Astrocyte (in vitro differentiated cells and primary cell): ENCODE data around the gene PEX26. TPM values are rescaled to one million over a fixed set of nuclear protein-coding genes. Genes with fewer than 3 reads are reported as not detected.
A peak's percentile ranks its signal among the peaks of the same experiment; 100 is the strongest.

ENCODE experiments used
- DNase-seq: peaks from one replicate; pipeline ENCODE4 v3.0.0-alpha.2; 2010; ENCODE audit warnings: low read depth
- FAIRE-seq: peaks from 2 replicates; lab custom pipeline; 2011; peaks lifted over from hg19 to GRCh38; lab: Jason Lieb, UNC
- H2AFZ ChIP-seq: 2 replicates; pipeline ENCODE4 v1.6.0; 2012; ENCODE audit warnings: low read depth, low read length, inconsistent platforms
- H3K27ac ChIP-seq: 2 replicates; pipeline ENCODE4 v1.5.1; 2011; ENCODE audit warnings: low read depth, low read length, inconsistent platforms
- H3K27me3 ChIP-seq: 2 replicates; pipeline ENCODE4 v1.6.0; 2011; ENCODE audit warnings: low read length, inconsistent platforms; ENCODE audit not compliant: insufficient read depth
- H3K36me3 ChIP-seq: 2 replicates; pipeline ENCODE4 v1.5.1; 2011; ENCODE audit warnings: low read length, inconsistent platforms; ENCODE audit not compliant: insufficient read depth
- H3K4me1 ChIP-seq: 2 replicates; pipeline ENCODE4 v1.5.1; 2011; ENCODE audit warnings: low read length, inconsistent platforms; ENCODE audit not compliant: insufficient read depth
- H3K4me2 ChIP-seq: 2 replicates; pipeline ENCODE4 v1.6.0; 2012; ENCODE audit warnings: low read length, inconsistent platforms
- H3K4me3 ChIP-seq: 2 replicates; pipeline ENCODE4 v1.5.1; 2011; ENCODE audit warnings: low read depth, mild to moderate bottlenecking, low read length, inconsistent platforms; ENCODE audit not compliant: insufficient read depth
- H3K79me2 ChIP-seq: 2 replicates; pipeline ENCODE4 v1.6.0; 2012; ENCODE audit warnings: mild to moderate bottlenecking, low read length, inconsistent platforms; ENCODE audit not compliant: insufficient read depth
- H3K9ac ChIP-seq: 2 replicates; pipeline ENCODE4 v1.6.0; 2012; ENCODE audit warnings: mild to moderate bottlenecking, low read length, inconsistent platforms
- H3K9me3 ChIP-seq: 2 replicates; pipeline ENCODE4 v1.5.1; 2012; ENCODE audit warnings: low read depth, mild to moderate bottlenecking, low read length, inconsistent platforms; ENCODE audit not compliant: insufficient read depth
- H4K20me1 ChIP-seq: 2 replicates; pipeline ENCODE4 v1.6.0; 2012; ENCODE audit warnings: low read length, inconsistent platforms; ENCODE audit not compliant: insufficient read depth
- H3K27ac Mint-ChIP-seq: one replicate; pipeline ENCODE4 v1.8.0; 2021; ENCODE audit warnings: mild to moderate bottlenecking, mixed read lengths; ENCODE audit not compliant: unreplicated experiment
- H3K27me3 Mint-ChIP-seq: one replicate; pipeline ENCODE4 v1.8.0; 2021; ENCODE audit warnings: low read depth, mixed read lengths; ENCODE audit not compliant: unreplicated experiment
- H3K36me3 Mint-ChIP-seq: one replicate; pipeline ENCODE4 v1.8.0; 2021; ENCODE audit warnings: low read depth, mixed read lengths; ENCODE audit not compliant: unreplicated experiment
- H3K4me1 Mint-ChIP-seq: one replicate; pipeline ENCODE4 v1.8.0; 2021; ENCODE audit warnings: low read depth, mixed read lengths; ENCODE audit not compliant: unreplicated experiment
- H3K4me3 Mint-ChIP-seq: one replicate; pipeline ENCODE4 v1.8.0; 2021; ENCODE audit warnings: mild to moderate bottlenecking, moderate library complexity, mixed read lengths; ENCODE audit not compliant: unreplicated experiment
- H3K9me3 Mint-ChIP-seq: one replicate; pipeline ENCODE4 v1.8.0; 2021; ENCODE audit warnings: mild to moderate bottlenecking, mixed read lengths; ENCODE audit not compliant: unreplicated experiment
- CTCF ChIP-seq: IDR thresholded peaks from 2 replicates; pipeline ENCODE4 v1.5.1; 2011; ENCODE audit warnings: low read depth, mild to moderate bottlenecking, inconsistent platforms, low read length, moderate library complexity; ENCODE audit not compliant: insufficient read depth
- EZH2 ChIP-seq: IDR thresholded peaks from 2 replicates; pipeline ENCODE4 v1.6.1; 2012; ENCODE audit warnings: mild to moderate bottlenecking, low read length, inconsistent platforms; ENCODE audit not compliant: insufficient read depth
- total RNA-seq: library from RNA; stranded (reverse); gene quantifications from 2 replicates; pipeline ENCODE4 v1.2.1, GENCODE V29; 2021

PEX26 gene
- total RNA-seq, 1 donor from 2014 or later = 41.9 TPM

GRCh38 chr22:18032455-18033101 lies 45.2 kb upstream of the PEX26 start:
- H3K27me3 Mint-ChIP-seq = no peaks in the 10 kb centered on the region
- peak overlapping the region; percentile 81 for H3K4me2 ChIP-seq
- H2AFZ ChIP-seq = no peak overlapping the region
- no peak overlapping the region for H3K4me3 Mint-ChIP-seq
- H3K9ac ChIP-seq = peak overlapping the region; percentile 69
- H3K4me3 ChIP-seq = peak overlapping the region; percentile 21
- no peaks in the 10 kb centered on the region for H4K20me1 ChIP-seq
- H3K27me3 ChIP-seq = no peaks in the 10 kb centered on the region
- DNase-seq (peak; percentile 81), FAIRE-seq (peak; percentile 93)
- no peaks in the 10 kb centered on the region for H3K9me3 Mint-ChIP-seq
- H3K9me3 ChIP-seq = no peaks in the 10 kb centered on the region
- H3K27ac Mint-ChIP-seq = peak overlapping the region; percentile 89
- H3K4me1 Mint-ChIP-seq = peaks cover 37% of the 10 kb centered on the region
- H3K79me2 ChIP-seq = no peaks in the 10 kb centered on the region
- TF ChIP-seq EZH2 (no peak), CTCF (no peak)
- no peaks in the 10 kb centered on the region for H3K36me3 Mint-ChIP-seq
- peaks cover 29% of the 10 kb centered on the region for H3K4me1 ChIP-seq
- H3K36me3 ChIP-seq = no peaks in the 10 kb centered on the region
- H3K27ac ChIP-seq = peak overlapping the region; percentile 87

GRCh38 chr22:18033204-18033998 lies 44.4 kb upstream of the PEX26 start:
- Histone ChIP-seq H3K79me2 (no peaks in the 10 kb centered on the region), H4K20me1 (no peaks in the 10 kb centered on the region), H3K27me3 (no peaks in the 10 kb centered on the region), H3K4me2 (peak overlapping the region; percentile 3), H3K4me3 (no peak overlapping the region), H3K27ac (peak overlapping the region; percentile 12), H3K4me1 (peaks cover 32% of the 10 kb centered on the region), H3K9me3 (no peaks in the 10 kb centered on the region), H3K36me3 (no peaks in the 10 kb centered on the region), H2AFZ (no peak overlapping the region), H3K9ac (no peak overlapping the region)
- FAIRE-seq (peak; percentile 45), DNase-seq (peak; percentile 51)
- TF ChIP-seq EZH2 (no peak), CTCF (peak; percentile 10)
- H3K4me3 Mint-ChIP-seq = peak overlapping the region; percentile 12
- H3K36me3 Mint-ChIP-seq = no peaks in the 10 kb centered on the region
- H3K9me3 Mint-ChIP-seq = no peaks in the 10 kb centered on the region
- no peaks in the 10 kb centered on the region for H3K27me3 Mint-ChIP-seq
- peak overlapping the region; percentile 91 for H3K27ac Mint-ChIP-seq
- peaks cover 37% of the 10 kb centered on the region for H3K4me1 Mint-ChIP-seq
